WTC11 (cell line): ENCODE results near the gene CASP2. TPM values are rescaled to one million over a fixed set of nuclear protein-coding genes. Genes with fewer than 3 reads are reported as not detected.

Source experiments
- ATAC-seq: fragments of 200-7000 bp; cut with Tn5 transposase; 2 replicates; pipeline ENCODE4 v1.10.0; 2021; ENCODE audit warnings: mild to moderate bottlenecking, moderate library complexity
- CTCF ChIA-PET: fragments of 300-600 bp; sonication (Branson Sonifier 250); formaldehyde crosslinking; loops from one replicate; lab custom pipeline; 2021; ENCODE audit warnings: antibody characterized with exemption; lab: Charles Lee
- POLR2A ChIA-PET: fragments of 350-600 bp; sonication (Branson Sonifier 250); formaldehyde crosslinking; loops from one replicate; lab custom pipeline; 2021; ENCODE audit warnings: antibody characterized with exemption; lab: Charles Lee
- DNase-seq: peaks from one replicate; pipeline ENCODE4 v3.0.0; 2021; ENCODE audit warnings: low spot score
- H3K27ac Mint-ChIP-seq: 2 replicates; pipeline ENCODE4 v1.8.0; 2021; ENCODE audit warnings: mixed read lengths
- H3K27me3 Mint-ChIP-seq: 2 replicates; pipeline ENCODE4 v1.8.0; 2021; ENCODE audit warnings: low read depth, mild to moderate bottlenecking, moderate library complexity, mixed read lengths
- H3K36me3 Mint-ChIP-seq: 2 replicates; pipeline ENCODE4 v1.8.0; 2021; ENCODE audit warnings: mixed read lengths
- H3K4me1 Mint-ChIP-seq: 2 replicates; pipeline ENCODE4 v1.8.0; 2022; ENCODE audit warnings: mixed read lengths
- H3K4me3 Mint-ChIP-seq: 2 replicates; pipeline ENCODE4 v1.8.0; 2021; ENCODE audit warnings: mild to moderate bottlenecking, moderate library complexity, mixed read lengths
- H3K9me3 Mint-ChIP-seq: 2 replicates; pipeline ENCODE4 v1.8.0; 2021; ENCODE audit warnings: mixed read lengths
- AFF4 ChIP-seq: sonication (generic); formaldehyde crosslinking; IDR thresholded peaks from 2 replicates; pipeline ENCODE4 v1.8.1; 2023; ENCODE audit warnings: mild to moderate bottlenecking, missing genetic modification reagents, borderline replicate concordance
- ATF3 ChIP-seq: sonication (generic); formaldehyde crosslinking; conservative IDR thresholded peaks from 2 replicates; pipeline ENCODE4 v1.8.1; 2022; ENCODE audit warnings: mild to moderate bottlenecking, missing genetic modification reagents
- ATF6 ChIP-seq: sonication (generic); formaldehyde crosslinking; IDR thresholded peaks from 2 replicates; pipeline ENCODE4 v1.8.1; 2023; ENCODE audit warnings: mild to moderate bottlenecking, missing genetic modification reagents
- ERG ChIP-seq: fragments of 250-450 bp; sonication (Bioruptor Pico); IDR thresholded peaks from 2 replicates; pipeline ENCODE4 v1.8.0; 2021; ENCODE audit warnings: mild to moderate bottlenecking
- FOXJ3 ChIP-seq: sonication (generic); formaldehyde crosslinking; IDR thresholded peaks from 2 replicates; pipeline ENCODE4 v1.9.0; 2021; ENCODE audit warnings: missing genetic modification reagents, mild to moderate bottlenecking, borderline replicate concordance
- FOXK1 ChIP-seq: sonication (generic); formaldehyde crosslinking; IDR thresholded peaks from 2 replicates; pipeline ENCODE4 v1.8.0; 2022; ENCODE audit warnings: mild to moderate bottlenecking, moderate library complexity, missing genetic modification reagents
- MLX ChIP-seq: sonication (generic); formaldehyde crosslinking; IDR thresholded peaks from 2 replicates; pipeline ENCODE4 v1.8.1; 2023; ENCODE audit warnings: mild to moderate bottlenecking, missing genetic modification reagents, moderate library complexity
- MXD4 ChIP-seq: fragments of 250-450 bp; sonication (Bioruptor Pico); IDR thresholded peaks from 2 replicates; pipeline ENCODE4 v1.8.0; 2021; ENCODE audit warnings: mild to moderate bottlenecking, moderate library complexity, borderline replicate concordance
- NR1H2 ChIP-seq: sonication (generic); formaldehyde crosslinking; IDR thresholded peaks from 2 replicates; pipeline ENCODE4 v1.9.0; 2021; ENCODE audit warnings: mild to moderate bottlenecking, moderate library complexity, missing genetic modification reagents
- NR3C1 ChIP-seq: sonication (generic); formaldehyde crosslinking; conservative IDR thresholded peaks from 2 replicates; pipeline ENCODE4 v1.8.1; 2023; ENCODE audit warnings: low read depth, mild to moderate bottlenecking, missing genetic modification reagents
- STAT6 ChIP-seq: sonication (generic); formaldehyde crosslinking; conservative IDR thresholded peaks from 2 replicates; pipeline ENCODE4 v1.8.1; 2023; ENCODE audit warnings: mild to moderate bottlenecking, low read depth, missing genetic modification reagents, moderate library complexity
- TEAD4 ChIP-seq: sonication (generic); formaldehyde crosslinking; IDR thresholded peaks from 2 replicates; pipeline ENCODE4 v1.8.0; 2022; ENCODE audit warnings: mild to moderate bottlenecking, missing genetic modification reagents
- USF1 ChIP-seq: sonication (generic); formaldehyde crosslinking; IDR thresholded peaks from 2 replicates; pipeline ENCODE4 v1.8.0; 2022; ENCODE audit warnings: mild to moderate bottlenecking, missing genetic modification reagents
- ZMAT4 ChIP-seq: fragments of 250-450 bp; sonication (Bioruptor Pico); IDR thresholded peaks from 2 replicates; pipeline ENCODE4 v1.9.0; 2021; ENCODE audit warnings: mild to moderate bottlenecking
- ZNF263 ChIP-seq: sonication (generic); formaldehyde crosslinking; IDR thresholded peaks from 2 replicates; pipeline ENCODE4 v1.8.1; 2022; ENCODE audit warnings: low read depth, mild to moderate bottlenecking, moderate library complexity, missing genetic modification reagents
- ZNF423 ChIP-seq: fragments of 250-450 bp; sonication (Bioruptor Pico); IDR thresholded peaks from 2 replicates; pipeline ENCODE4 v2.1.2; 2022; ENCODE audit warnings: mild to moderate bottlenecking, moderate library complexity
- total RNA-seq: library from RNA; stranded (reverse); gene quantifications from 3 replicates; pipeline ENCODE4 v1.2.3, GENCODE V29; 2021

CASP2 gene
- total RNA-seq, 1 experiment from 2014 or later, result 35.4 TPM

- H3K27me3 Mint-ChIP-seq, result peaks cover 9% of the 10 kb centered on the region
- H3K36me3 Mint-ChIP-seq, result no peaks in the 10 kb centered on the region
- DNase-seq (no peak), ATAC-seq (no peak)
- TF ChIP-seq ZMAT4 (CRISPR knock-in tag) (no peak), FOXJ3 (CRISPR knock-in tag) (no peak), MXD4 (CRISPR knock-in tag) (no peak), NR1H2 (CRISPR knock-in tag) (no peak), ERG (CRISPR knock-in tag) (no peak), MLX (CRISPR knock-in tag) (no peak), ATF3 (CRISPR knock-in tag) (no peak), AFF4 (no peak), USF1 (CRISPR knock-in tag) (no peak), ZNF423 (CRISPR knock-in tag) (no peak), FOXK1 (CRISPR knock-in tag) (no peak), ATF6 (CRISPR knock-in tag) (no peak), STAT6 (CRISPR knock-in tag) (no peak), NR3C1 (no peak), TEAD4 (CRISPR knock-in tag) (no peak), ZNF263 (CRISPR knock-in tag) (no peak)
- H3K9me3 Mint-ChIP-seq, result peaks cover under 1% of the 10 kb centered on the region; the same call in 1 of the 2 replicates
- POLR2A ChIA-PET, result no interaction called here
- no peaks in the 10 kb centered on the region for H3K4me1 Mint-ChIP-seq
- H3K27ac Mint-ChIP-seq, result no peak overlapping the region
- no peak overlapping the region for H3K4me3 Mint-ChIP-seq
- CTCF ChIA-PET, result interaction anchor here (1.5 kb wide), 1 partner anchor 32 kb away, joined by 4 read pairs; no protein-coding TSS in a partner anchor
These were observed 40.8 kb upstream of the CASP2 start for GRCh38 chr7:143247372-143247771.
